Measurements from ENCODE around the gene DGKD.
"Not testable (repeated sequence)": the region's sequence is repeated elsewhere in the genome, so short reads cannot be mapped to it uniquely, and the experiment has no call there.

Gene DGKD

DNA sequence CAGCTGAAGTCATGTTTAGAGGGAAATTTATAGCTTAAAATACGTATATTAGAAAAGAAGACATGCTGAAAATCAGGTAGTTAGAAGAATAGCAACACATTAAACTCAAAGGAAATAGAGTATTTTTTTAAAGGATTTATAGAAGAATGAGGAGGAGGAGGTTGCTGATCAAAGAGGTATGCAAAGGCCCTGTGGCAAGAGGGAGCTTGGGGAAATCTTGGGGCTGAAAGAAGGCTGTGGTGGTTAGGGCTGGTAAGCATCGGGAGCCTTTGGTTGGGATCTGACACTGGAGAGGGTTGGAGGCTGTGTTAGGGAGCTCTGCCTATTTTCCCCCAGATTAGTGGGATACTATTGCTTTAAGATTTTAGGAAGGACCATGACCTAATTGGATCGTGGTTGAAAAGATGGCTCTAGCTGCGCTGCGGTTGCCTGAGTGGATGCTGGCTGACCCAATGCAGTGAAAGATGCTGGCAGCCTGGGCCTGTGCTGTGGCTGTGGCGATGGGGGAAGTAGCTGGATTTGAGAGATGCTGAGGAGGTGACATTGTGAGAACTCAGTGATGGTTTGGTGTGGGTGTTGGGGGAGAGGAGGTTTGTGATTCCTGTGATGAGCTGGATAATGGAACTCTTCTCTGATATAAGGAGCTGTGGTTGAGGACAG lies 11.7 kb downstream of the DGKD start:
- DNase-seq: no peak

DNA sequence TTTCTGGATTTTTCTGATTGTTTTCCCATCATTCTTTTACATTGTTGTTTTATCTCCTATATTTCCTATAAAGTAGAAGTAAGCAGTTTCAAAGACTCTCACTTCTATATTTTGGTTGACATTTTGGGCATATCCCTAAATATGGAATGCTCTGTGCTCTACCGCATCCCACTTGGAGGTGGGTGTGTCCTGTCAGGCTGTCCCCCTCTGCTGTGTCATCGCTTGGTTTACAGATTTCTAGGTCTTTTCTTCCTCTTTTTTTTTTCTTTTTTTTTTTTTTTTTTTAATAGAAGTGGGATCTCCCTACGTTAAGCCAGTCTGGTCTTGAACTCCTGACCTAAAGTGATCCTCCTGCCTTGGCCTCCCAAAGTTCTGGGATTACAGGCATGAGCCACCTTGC lies 13.3 kb downstream of the DGKD start:
- no peak for DNase-seq

DNA sequence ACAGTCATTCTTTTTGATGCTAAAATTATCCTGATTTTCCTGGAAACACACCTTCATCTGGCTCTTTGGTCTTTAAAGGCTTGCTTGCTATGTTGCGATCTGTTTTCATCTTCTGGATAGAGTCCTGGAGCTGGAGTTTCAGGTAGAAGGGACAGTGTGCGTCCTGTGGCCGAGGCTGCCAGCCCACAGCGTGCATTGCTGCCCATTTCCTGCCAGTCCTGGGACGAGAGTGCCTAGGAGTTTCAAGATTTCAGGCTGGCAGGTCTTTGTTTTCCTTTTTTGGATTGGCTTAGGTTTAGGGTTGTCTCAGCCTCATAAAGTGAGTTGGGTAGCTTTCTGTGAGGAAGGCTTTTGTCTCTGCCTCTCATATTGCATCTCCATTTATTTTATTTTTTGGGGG lies 14.5 kb downstream of the DGKD start:
- no peak for DNase-seq

DNA sequence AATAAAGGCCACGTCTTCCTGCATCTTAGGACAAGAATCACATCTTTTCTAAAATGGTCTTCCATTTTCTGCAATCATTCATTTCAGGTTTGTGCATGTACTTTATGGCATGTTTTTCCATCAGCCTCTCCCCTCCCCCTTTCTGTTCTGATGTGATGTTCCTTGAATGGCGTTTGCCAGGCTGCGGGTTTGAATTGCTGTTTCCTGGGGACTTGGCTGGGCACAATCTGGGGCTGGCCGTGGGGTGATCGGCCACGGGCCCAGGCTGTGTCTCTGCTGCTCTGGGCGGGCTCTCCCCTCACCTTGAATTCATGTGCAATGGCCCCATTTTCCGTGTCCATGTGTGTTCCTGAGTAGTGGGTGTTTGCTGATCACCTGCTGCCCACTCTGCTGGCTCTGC lies 15.2 kb downstream of the DGKD start:
- DNase-seq: no peak

DNA sequence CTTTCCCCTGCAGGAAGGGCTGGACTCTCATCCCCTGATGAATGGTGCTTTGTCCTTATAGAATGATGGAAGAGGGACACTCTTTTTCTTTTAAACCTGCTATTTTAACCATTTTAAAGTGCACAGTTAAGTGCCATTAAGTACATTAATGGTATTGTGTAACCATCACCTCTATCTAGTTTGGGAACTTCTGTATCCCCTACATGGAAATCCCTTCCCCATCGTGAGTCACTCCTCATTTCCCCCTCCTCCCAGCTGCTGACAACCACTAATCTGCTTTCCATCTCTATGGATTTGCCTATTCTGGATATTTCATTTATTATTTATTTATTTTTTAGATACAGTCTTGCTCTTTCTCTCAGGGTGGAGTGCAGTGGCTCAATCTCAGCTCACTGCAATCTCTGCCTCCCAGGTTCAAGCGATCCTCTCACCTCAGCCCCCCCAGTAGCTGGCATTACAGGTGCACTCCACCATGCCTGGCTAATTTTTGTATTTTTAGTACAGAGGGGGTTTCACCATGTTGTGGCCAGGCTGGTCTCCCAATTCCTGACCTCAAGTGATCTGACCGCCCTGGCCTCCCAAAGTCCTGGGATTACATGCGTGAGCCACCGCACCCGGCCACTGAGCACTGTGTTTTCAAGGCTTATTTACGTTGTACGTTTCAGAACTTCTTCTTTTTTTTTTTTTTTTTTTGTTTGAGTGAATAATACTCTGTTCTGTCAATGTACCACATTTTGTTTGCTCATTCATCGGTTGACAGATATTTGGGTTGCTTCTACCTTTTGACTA lies 15.8 kb downstream of the DGKD start:
- no peak for DNase-seq

DNA sequence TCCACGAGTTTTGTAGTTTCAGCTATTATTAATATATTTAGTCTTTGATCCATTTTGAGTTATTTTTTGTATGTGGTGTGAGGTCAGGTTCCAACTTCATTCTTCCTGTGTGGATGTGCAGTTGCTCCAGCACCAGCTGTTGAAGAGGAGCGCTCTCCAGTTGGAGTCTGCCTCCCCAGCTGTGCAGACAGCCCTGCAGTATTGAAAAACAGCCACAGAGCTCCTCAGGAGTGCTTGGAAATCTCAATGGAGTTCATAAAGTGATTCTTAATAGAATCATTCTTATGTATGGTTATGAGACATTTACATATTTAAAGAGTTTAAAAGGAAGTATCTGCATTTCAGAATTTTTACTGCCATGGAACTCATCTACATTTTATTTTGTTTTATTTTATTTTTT lies 17.3 kb downstream of the DGKD start:
- no peak for DNase-seq

DNA sequence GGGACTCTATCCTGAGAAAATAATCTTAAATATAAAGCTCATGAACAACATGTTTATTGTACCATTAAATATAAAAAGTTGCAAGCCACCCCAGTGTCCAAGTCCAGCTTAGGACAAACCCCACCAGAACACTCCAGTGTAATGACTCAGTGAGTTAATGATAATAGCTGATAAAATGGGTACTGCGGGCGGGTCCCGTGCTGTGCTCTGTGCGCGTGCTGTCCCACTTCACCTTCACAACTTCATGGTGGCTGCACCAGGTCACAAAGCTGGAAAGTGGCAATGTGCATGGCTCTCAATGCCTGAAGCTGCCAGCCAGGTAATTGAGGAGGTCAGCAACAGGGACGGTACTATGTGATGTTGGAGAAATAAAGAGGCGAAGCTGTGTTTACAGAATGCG lies 18.6 kb downstream of the DGKD start:
- DNase-seq: no peak

DNA sequence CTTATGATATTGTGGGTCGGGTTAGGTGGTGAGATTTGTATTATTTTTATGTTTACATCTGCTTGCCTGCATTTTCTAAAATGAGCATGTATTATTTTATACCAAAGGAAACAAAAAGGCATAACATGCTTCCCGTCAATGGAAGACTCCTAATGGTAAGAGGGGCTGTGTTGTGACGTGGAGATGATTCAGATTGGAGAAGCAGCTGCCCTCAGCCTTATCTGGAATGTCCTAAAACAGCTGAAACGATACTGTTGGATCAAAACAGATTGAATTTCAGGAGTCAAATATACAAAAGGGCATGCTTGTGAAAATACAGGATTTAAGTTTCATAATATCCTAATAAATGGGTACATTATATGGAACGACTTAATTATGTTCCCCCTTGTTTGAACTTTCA lies 19.0 kb downstream of the DGKD start:
- no peak for DNase-seq

DNA sequence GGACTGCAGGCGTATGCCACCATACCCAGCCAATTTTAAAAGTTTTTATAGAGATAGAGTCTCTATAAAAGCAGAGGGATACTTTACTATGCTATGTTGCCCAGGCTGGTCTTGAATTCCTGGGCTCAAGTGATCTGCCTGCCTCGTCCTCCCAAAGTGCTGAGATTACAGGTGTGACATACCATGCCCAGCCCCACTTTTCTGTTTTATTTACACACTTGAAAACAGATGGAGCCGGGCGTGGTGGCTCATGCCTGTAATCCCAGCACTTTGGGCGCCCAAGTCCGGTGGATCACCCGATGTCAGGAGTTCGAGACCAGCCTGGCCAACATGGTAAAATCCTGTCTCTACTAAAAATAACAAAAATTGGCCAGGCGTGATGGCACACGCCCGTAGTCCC lies 20.5 kb downstream of the DGKD start:
- DNase-seq: not testable (repeated sequence)

DNA sequence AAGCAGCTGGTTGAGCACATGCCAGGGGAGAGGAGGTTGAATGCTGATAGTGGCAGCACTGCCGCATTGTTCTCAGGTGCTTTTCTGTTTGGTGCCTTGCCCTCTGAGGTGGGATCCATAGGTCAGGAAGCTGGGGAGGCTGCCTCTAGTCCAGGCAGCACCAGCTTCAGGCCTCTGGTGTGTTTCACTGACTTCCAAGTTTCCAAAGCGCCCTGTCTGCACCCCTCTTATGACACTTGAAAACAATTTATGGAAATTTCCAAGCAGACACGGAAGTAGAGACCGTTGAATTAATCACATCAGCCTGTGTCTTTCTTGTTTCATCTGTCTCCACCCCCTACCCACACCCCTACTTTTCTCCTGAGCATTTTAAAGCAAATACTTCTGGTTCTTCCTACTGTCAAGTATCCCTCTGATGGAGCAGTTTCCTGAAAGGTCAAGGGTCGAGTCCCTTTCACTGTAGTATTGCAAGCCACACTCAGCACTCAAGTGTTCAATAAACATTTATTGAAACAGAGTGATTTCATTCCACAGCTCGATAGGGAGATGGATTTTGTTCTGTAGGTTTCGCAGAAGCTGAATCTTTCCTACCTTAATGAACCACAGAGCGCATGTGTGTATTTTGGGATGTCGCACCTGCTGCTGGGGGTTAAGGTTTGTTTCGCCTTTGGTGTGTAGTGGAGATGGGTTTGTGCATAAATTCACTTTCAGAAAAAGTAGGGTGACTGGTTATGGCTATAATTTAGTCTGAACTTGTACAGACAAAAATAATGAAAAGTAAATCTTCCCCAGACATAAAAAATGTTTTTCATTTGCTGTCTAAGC lies 21.4 kb downstream of the DGKD start:
- no peak for DNase-seq

DNA sequence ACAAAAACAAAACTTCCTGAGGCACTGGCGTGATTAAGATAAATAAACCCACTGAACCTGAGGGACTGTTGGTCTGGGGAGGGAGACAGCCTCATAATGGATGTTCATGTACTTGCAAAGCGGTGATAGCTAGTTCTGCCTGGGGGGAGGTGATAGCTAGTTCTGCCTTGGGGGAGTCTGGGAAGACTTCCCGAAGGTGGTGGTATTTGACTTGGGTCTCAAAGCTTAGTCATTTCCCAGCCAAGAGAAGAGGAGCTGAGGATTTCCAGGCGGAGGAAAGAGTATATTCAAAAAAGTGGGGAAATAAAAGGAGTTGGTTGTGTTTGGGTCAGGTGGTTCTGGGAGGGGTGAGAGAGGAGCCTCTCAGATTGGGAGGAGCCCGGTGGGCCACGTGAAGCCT lies 24.7 kb downstream of the DGKD start:
- DNase-seq: no peak

DNA sequence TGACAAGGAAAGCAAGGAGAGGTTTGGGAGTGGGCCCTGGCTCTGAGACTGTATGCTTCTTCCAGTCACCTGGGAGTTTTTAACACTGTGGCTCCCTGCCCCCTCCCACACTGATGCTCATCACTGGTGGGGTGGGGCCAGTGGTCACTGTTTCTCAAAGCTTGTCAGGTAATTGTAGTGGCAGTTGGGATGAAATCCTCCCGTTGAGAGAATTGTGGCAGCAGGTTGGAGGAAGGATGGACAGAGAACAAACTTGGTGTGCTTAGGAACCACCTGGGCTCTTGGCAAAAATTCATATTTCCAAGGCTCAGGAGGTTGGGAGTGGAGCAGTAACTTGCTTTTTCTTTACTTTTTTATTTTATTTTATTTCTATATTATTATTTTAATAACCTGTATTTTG lies 25.1 kb downstream of the DGKD start:
- DNase-seq: no peak

DNA sequence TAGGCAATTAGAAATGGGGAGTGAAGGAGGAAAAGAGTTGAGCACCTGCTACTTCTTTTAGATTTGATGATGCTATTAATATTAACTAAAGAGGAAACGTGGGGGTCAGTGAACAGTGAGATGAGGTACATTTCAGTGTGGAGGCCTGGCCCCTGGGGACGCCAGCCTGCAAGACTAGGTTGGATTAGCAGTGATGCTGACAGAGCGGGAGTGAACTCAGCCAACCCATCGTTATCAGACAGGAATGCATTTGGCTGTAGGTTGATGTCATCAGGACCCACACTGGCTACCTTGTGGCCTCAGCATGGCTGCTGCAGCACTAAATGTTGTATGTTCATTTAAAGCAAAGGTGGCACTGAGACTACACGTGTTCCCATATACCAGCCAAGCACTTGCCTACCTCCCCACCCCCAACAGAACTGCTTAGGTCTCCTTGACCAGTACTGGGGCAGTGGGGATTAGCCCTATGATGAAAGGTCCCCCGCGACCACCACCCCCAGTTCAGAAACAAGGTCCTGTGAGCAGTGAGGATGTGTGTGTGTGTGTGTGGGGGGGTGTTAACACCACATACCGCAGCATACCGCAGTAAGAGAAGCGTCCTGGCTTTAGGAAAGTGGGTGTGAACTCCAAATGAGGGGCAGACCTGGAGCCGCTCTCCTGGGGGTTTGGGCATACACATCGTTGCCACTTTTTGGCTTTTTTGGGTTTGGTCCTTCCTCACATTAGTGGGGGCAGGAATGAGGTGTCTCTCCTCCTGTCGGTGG lies 26.0 kb downstream of the DGKD start:
- DNase-seq: peak; percentile 20

DNA sequence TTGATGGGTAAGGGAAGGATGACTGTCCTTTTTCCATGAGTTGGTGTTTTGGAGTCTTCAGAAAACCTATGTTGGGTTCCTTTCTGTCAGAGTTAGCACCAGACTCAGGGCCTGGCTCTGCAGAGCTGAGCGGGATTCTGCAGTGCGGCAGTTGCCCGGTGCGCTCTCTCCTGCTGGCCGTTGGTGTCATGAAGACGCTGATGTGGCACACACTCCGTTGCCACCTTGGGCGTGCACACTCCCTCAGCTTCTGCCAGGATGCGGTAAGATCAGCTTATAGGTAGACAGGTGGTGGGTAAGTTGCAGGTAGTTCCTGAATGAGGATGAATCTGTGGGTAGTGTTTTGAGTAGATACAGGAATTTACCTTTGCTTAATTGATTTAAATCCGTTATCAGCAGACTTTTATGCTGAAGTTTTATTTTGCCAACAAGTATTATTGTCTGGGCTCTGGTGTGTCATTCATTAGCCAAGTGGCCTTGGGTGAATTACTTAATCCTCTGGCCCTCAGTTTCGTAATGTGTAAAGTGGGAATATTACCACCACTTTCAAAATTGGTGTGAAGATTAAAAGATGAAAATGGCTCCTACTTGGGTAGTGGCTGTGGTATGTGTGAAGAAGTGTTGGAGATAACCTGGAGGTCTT lies 26.8 kb downstream of the DGKD start:
- DNase-seq: no peak

DNA sequence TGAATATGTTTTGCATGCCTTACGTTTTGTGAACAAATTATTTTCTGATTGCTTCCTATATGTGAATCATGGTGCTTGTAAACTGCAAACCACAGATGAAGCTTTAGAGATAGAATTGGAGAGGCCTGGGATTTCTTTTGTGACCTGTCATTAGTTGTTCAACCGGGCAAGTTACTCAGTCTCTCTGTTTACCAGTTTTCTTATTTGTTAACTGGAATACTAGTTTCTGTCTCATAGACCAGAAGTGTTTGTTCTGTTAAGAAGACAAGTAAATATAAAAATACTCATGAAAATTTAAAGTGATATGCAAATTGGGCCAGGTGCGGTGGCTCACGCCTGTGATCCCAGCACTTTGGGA lies 27.3 kb downstream of the DGKD start:
- no peak for DNase-seq

DNA sequence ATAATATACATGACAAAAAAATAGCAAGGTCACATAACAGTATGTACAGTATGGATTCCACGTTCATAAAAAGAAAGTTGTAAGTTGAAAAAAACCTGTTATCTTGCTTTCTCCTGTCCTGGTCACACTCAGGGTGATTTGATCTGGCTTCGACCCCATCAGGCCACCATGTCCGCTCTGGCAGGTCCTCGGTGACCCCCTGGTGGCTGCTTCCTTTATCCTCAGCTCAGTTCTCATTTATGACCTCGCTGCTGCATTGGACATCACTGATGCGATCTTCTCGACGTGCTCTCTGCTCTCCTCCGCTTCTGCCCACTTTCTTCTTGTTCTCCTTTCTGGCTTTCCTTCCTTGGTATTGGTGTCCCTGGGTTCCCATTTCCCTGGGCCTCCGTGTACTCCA lies 29.7 kb downstream of the DGKD start:
- no peak for DNase-seq

DNA sequence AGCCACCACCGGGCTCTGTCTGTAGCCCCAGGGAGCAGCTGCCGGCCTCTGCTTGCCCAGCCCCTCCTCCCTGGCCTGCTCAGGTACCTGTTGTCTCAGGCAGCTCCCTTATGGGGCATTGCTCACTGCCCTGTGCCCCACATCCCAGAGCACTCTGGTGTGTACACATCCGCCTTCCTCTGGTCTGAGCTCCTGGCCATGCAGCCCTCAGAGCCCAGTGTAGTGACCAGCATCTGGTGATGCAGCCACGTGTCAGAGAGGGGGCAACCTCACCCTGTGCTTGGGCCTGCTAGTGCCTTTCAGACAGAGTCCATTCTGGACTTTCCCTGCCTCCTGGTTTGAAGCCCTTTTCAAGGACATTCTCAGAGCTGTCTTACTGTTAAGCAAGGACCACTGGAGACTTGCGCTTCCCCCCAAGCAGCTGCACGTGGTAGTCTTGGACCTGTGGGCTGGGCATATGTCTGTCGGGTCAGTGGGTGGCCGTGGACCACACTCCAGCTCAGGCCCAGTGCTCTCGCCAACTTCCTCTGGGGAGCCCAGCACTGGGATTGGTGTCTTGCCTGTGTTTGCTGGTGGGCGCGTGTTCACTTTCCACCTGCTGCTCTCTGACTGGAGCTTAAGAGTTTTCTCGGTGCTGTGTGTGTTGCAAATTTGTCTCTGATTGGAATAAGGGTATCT lies 30.7 kb downstream of the DGKD start:
- DNase-seq: no peak

DNA sequence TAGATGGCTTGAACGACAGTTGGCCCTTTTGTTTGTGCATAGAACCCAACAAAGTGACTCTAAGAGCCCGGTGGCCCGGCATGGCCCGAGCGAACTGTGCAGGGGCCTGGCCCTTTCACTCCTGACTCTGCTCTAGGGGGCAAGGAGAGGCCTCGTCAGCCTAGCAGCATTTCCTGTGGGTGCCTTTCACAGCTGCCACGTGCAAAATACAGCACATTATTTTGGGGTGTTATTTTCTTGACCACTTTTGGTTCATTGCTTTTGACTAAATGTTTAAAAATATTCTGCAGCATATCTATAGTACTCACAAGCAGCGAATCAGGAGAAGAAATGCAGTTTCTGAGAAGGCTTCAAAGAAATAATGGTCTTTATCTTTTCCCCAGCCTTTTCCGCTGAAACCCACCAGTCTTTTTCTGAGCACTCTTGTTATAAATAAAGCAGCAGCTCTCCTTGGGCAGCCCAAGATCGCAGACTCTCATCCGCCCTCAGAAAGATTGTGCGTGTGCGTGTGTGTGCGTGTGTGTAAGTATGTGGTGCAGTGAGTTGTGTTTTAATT lies 31.3 kb downstream of the DGKD start:
- DNase-seq: no peak

DNA sequence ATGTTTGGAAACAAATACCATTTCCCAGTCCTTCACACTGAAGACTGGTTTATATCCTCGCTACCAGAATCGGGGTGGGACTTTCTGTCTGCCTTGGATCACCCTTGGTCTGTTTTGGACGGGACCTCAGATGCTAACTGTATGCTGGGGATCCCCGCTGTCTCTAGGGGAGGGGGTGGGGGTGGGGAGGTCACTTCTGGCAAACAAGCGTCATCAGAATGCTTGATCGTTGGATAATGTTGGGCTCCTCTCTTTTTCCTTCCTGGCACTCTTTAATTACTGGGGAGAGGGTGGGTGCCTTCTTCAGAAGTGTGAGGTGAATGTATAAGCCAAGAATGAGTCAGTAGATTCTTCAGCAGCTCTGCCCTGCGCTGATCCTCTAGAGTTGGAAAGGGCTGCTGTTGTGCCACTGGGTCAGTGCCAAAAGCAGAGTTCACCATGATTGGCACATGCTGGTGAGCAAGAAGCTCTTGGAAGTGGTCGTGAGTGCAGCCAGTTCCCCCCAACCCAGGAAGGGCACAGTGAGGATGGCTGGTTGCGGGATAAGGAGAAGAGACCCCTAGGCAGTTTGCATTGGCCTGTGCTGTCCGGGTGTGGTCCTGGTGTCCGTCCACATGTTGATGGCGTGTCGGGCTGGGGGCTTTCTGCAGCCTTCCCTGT lies 32.2 kb downstream of the DGKD start:
- DNase-seq: peak; percentile 41

DNA sequence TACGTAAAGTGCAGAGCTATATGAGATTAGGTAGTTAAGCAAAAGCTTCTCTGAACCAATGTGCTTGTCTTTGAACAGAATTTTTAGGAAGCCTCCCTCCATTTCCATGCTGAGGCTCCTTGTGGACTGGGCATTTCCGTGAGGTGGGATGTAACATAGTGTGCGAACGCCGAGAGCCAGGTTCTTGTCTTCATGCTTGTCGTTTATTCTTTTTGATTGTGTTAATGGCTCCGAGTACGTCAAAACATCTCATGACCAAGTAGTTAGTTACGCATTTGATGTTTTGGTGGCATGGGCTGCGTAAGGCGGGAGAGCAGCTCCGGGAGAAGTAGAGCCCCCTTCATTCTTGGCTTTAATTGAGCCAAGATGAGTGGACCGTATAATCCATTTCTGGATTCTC lies 32.9 kb downstream of the DGKD start:
- no peak for DNase-seq
